GM23248 (cell line): ENCODE data around the gene BPIFB3.

ENCODE experiments used
- EZH2 ChIP-seq: fragments of 200-600 bp; sonication (generic); IDR thresholded peaks from 2 replicates; pipeline ENCODE4 v1.6.1; 2018; ENCODE audit warnings: antibody characterized with exemption, mild to moderate bottlenecking; ENCODE audit not compliant: insufficient read depth, poor library complexity, severe bottlenecking
- EZH2phosphoT487 ChIP-seq: fragments of 200-600 bp; sonication (generic); IDR thresholded peaks from 2 replicates; pipeline ENCODE4 v1.6.1; 2018; ENCODE audit warnings: antibody characterized with exemption, moderate library complexity, mild to moderate bottlenecking, low read depth; ENCODE audit not compliant: insufficient read depth

GRCh38 chr20:33104336-33104735 lies 50.6 kb downstream of the BPIFB3 start:
- TF ChIP-seq EZH2 (no peak), EZH2phosphoT487 (no peak)
